ENCODE results near the gene PC.
A peak's percentile ranks its signal among the peaks of the same experiment; 100 is the strongest.
"Not testable (repeated sequence)": the region's sequence is repeated elsewhere in the genome, so short reads cannot be mapped to it uniquely, and the experiment has no call there.

PC gene

DNA sequence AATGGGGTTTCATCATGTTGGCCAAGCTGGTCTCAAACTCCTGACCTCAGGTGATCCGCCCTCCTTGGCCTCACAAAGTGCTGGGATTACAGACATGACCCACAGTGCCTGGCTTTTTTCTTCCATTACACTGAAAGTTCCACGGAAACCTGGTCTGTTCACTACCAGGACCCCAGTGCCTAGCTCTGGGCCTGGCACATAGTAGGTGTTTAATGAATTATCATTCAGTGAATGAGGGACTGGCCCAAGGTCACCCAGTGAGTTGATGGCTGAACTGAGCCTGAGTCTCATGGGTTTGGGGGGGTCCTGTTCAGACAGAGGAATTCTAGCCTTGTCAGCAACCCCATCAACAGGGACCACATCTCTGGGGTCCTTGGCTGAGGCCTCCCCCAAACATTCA, 20.0 kb upstream of the PC start:
- no peak for DNase-seq

DNA sequence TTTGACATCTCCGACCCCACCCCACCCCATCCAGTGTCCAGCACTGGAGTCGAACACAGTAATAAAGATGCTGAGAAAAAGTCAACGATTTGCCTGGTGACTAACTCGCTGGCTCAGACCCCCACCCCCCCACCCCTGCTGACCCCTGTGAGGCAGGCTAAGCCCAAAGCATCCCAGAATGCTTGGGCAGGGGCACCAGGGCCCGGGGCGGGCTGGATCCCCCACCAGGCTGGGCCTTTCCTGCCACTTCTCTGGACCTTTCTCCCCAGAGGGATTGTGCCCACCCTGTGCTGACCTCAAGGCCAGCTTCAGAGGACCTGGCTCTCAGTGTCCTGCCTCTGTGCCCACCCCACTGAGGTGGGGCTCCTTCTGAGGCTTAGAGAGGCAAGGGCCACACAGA, 18.7 kb upstream of the PC start:
- no peak for DNase-seq

DNA sequence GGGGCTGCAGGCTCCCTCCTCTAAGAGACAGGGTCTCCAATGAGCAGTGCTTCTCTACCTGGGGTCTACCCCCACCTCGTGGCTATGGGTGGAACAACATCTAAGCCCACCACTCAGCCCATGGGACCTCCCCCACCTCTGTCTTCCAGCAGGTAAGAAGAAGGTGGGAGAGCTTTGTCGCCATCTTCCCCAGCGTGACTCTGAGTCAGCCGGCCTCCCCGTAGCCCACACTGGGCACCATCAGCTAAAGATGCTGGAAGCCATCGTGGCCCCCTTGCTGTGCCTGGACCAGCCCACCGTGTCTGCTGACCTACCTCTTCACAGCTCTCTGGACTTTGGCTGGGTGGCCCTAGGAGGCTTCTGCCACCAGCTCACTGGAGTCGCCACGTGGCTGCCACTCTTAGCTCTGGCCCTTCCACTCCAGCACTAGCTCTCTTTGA, 17.9 kb upstream of the PC start:
- no peak for DNase-seq

DNA sequence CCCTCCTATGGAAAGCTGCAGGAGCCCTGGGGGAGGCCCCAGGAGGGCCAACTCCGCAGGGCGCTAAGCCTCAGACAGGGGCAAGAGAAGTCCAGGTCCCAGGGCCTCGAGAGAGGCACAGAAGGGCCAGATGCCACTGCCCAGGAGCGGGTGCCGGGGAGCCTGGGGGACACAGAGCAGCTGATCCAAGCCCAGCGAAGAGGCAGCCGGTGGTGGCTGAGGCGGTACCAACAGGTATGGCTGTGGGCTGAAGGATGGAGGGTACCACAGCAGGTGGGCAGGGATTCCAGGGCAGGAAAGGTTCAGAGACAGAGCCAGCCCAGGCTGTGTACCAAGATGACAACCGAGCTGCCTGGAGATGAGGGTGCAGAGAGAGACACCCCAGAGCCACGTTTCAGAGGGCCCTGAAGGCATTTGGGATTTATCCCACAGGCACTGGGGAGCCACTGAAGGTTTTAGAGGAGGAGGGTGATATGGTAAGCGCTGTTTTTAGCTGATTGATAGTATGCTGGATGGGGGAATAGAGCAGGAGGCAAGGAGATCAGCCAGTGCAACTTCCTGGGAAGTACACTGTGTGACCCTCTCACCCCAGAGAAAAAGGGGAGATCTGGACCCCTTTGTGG, 17.3 kb upstream of the PC start:
- DNase-seq, result no peak

DNA sequence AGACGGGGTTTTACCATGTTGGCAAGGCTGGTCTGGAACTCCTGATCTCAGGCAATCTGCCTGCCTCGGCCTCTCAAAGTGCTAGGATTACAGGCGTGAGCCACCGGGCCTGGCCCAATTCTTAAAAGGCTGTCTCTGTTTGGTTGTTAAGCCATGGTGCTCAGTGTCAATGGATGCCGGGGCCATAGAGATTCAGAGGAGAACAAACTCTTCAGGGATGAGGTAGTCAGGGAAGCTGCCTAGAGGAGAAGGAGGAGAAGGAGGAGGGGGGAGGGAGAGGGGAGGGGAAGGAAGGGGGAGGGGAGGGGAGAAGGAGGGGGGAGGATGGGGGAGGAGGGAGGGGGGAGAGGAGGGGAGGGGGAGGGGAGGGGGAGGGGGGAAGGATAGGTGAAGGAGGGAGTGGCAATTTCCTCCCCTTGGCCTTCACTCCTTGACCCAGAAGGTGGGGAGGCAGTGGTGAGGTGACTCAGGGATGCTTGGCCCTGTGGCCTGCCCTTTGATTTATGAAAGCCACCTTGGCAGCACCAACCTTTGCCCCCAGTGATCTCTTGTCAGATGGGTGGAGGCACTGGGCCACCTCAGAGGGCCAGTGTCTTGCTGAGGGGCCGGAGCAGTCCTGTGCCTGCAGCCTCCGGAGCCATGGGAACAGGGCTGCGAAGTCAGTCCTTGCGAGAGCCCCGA, 16.7 kb upstream of the PC start, which contains the start of gene C11orf86:
Gene C11orf86 (plus strand): TSS at position 581 of the 681 bp plus-strand sequence. CDS start 59 bp downstream, at position 640.
- DNase-seq, result no peak

DNA sequence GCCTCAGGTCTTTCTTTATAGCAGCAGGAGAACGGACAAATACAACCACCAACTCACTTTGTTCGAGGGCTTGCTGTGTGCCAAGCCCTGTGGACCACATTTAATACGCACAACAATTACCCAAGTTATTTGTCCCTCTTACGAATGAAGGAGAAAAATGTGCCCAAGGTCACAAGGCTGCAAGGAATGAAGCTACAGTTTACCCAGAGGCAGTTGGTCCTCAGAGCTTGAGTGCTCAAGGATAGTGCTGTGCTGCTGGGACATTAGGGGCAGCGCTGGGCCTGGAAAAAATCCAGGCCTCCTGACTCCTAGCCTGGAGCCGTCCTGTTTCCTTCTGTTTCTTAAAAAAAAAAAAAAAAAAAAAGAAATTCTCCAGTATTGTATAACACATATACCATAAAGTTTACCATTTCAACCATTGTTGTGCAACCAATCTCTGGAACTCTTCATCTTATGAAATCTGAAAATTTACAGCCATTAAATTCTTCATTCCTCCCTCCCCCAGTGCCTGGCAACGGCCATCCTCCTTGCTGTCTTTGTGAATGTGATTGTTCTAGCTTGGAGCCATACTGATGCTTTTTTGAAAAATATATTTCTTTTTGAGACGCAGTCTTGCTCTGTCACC, 15.9 kb upstream of the PC start:
- no peak for DNase-seq

DNA sequence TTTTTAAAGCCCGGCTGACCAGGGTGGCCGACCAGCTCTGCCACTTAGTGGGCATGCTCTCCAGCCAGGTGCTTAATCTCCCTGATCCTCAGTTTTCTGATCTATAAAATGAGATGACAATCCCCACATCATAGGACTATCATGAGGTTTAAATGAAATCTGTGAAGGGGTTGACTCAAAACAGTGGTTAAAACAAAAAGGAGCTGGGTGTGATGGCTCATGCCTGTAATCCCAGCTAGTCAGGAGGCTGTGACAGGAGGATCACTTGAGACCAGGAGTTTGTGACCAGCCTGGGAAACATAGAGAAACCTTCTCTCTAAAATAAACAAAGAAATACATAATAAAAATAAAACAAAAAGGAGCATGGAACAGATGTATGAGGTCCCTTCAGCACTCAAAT, 13.3 kb upstream of the PC start:
- no peak for DNase-seq

DNA sequence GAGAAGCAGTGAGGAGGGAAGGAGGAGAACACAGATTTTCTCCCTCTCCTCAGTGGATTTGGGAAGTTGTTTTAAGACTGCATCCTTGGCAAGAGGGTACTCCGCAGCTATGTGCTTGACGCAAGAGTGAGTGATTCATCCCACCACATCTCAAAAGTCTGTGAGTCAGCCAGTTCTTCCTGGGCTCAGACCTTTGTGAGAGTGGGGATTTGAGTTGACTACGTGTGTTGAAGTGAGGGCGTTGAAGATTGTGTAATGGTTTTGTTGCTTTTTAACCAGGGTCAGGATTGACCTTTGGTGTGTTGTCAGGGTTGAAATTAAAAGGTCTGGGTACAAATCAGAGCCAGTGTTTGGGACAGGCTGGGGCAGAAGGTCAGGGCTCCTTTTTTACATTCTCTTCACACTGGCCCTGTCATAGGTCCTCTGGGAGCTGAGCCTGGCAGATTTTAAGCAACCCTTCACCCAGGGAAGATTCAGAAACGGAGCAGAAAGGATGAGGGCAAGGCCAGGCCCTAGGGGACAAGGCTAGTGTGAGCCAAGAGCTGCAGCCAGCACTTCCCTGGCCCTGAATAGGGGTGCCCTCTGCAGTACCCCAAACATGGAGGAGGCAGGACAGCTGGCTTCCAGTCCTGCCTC, 12.7 kb upstream of the PC start:
- no peak for DNase-seq

DNA sequence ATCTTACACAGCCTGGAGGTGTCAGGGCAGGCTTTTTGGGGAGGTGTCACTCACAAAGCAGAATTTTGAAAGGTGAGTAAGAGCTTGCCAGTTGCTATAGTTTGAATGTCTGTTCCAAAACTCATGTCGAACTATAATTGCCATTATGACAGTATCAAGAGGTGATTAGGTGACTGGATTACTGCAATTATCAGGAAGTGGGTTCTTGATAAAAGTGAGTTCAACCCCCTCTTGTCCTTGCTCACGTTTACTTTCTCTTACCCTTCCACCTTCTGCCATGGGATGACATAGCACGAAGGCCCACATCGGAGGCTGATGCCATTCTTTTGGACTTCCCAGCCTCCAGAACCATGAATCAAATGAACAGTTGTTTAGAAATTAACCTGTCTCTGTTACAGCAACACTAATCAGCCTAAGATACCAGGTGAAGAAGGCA, 12.2 kb upstream of the PC start:
- DNase-seq, result no peak

DNA sequence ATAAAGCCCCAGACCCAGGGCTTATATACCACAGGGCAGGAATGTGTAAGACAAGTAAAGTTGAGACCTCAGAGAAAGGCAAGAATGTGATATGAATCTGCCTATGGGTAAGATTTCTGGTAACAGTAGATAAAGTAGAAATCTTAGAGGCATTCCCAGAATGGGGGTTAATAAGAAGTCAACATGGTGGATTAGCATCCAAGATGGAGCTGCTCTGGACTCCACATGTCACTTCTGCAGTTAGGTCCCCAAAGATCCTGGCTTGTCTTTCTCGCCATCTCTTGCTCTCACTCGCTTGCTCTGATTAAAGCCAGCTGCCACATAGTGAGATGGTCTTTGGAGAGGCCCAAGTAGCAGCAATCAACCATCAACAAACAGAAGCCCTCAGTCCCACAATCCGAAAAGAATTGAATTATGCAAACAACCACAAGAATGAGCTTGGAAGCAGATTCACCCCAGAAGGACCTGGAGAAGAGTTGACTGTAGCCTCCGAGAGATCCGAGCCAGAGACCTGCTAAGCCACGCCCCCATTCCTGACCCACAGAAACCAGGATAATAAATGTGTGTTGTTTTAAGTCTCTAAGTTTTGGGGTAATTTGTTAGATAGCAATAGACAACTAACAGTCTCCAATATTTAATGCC, 11.5 kb upstream of the PC start:
- DNase-seq, result no peak

DNA sequence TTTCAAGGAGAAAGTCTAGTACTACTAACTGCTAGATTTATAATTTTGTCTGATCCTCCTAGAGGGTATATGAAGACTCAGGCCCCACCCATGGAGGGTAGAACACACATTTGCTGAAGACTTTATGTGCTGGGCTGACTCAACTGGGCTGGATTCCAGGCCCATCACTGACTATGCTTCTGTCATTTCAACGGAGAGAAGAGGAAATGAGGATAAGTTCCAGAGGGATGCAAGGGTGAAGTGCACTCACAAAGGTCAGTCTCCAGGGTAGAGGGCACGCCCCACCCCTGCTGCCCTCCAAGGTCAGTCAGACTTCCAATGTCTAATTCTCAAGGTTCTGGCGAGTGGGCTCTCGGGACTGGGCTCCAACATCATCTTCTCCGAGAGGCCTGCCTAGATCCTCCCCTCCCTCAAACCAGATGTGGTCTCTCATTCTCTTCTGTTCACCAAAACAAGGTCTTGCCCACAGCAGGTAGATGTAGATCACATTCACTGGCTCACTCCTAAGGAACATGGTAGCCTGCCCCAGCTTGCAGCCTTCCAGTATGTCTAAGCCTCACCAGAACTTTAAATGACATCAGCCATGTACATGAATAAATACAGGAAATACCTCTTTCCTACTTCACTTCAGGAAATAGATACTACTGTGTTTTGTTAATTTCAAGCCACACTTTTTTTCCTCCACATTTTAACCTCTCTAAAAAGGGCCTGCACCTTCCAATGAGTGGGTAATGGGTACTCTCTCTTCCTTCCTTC, 9.7 kb upstream of the PC start:
- no peak for DNase-seq

DNA sequence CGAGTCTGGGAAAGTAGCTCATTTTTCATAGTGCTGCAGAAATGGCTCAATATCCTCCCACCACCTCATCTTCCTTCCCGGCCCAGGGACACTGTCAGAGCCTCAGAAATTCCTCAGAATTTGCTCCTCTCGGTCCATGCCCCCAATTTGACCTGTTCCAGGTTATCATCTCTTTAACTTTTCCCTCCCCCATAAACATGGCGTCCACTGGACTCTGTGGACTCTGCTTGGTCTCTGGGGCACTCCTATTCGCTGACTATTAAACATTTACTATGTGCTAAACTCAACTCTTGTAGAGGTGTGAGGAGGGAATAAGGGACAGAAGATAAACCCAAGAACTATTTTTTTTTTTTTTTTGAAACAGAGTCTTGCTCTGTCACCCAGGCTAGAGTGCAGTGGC, 8.2 kb upstream of the PC start:
- no peak for DNase-seq

DNA sequence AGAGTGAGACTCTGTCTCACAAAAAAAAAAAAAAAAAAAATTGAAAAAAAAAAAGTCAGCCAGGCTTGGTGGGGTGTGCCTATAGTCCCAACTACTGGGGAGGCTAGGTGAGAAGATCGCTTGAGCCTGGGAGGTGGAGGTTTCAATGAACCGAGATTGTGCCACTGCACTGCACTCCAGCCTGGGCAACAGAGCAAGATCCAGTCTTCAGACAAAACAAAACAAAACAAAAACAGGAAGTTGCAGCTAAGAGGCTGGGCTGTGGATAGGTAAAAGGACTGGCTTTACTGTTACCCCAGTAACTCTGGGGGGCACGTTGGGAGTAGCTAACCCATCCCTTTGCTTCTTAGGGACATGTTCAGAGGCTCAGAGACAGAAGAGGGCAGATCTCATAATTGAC, 6.3 kb upstream of the PC start:
- DNase-seq, result no peak

DNA sequence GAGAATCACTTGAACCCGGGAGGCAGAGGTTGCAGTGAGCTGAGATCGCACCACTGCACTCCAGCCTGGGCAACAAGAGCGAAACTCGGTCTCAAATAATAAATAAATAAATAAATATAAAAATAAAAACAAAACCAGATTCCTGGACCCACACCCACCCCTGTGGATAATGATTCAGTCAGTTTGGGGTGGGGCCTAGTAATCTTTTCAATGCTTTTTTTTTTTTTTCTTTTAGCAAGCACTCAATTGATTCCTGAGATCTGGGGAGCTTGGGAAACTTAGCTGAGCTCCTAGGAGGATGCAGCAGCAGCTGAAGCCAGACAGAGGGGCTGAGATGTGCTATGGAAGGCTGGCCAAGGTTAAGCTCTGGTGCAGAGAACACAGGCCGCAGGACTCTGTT, 4.6 kb upstream of the PC start:
- no peak for DNase-seq

DNA sequence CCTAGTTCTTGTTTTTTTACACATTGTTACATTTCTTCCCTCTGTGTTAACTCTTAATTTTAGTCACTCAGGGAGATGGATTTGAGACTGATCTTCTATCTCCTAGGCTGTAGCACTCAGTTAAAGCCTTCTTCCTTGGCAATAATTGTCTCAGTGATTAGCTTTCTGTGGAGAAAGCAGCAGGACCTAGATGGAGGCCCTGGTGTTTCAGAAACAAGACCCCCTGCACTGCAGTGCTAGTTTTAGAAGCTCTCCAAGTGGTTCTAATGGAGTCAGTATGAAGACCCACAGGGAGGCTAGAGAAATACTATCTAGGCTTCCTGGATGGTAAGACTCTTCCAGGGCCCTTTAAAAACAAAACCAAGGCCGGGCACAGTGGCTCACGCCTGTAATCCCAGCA, 4.1 kb upstream of the PC start:
- no peak for DNase-seq

DNA sequence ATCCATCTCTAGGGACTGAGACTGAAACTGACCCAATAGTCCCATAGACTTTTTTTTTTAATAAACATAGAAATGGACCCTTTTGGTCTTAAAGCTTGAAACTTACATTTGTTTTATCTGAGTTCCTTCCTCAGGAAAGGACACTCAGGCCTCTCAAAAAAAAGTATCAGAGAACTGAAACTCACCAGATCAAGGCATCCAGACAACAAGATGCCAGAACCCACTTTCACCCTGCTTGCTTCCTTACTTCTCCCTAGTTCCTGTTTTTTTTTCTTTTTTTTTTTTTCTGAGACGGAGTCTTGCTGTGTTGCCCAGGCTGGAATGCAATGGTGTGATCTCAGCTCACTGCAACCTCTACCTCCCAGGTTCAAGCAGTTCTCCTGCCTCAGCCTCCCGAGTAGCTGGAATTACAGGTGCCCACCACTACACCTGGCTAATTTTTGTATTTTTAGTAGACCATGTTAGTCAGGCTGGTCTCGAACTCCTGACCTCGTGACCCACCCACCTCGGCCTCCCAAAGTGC, 3.6 kb upstream of the PC start:
- DNase-seq, result not testable (repeated sequence)

DNA sequence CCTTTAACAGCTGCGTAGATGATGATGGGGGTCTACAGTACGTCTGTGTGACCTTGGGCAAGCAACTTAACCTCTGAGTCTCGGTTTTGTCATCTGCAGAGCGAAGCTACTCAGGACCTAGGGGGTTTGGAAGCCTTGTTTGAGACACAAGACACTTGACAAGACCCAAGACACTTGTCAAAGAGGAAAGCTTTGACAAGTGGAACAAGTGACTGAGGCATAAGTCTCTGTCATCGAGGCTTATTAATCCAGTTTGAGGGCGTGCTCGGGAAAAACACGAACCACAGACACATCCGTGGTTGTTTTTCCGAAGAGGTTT, 732 bp upstream of the PC start:
- no peak for DNase-seq

DNA sequence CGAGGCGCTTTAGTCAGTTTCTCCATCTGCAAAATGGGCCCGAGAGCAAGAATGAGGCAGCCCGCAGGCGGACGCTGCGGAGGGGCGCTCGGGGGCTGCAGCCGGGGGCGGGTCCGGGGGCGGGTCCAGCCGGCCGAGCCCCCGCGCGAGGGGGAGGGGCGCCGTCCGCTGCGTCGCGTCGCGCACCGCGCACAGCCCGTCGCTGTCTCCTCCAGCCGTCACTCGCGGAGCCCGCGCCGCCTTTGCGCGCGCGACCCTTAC, 282 bp downstream of the PC start:
- DNase-seq, result no peak

DNA sequence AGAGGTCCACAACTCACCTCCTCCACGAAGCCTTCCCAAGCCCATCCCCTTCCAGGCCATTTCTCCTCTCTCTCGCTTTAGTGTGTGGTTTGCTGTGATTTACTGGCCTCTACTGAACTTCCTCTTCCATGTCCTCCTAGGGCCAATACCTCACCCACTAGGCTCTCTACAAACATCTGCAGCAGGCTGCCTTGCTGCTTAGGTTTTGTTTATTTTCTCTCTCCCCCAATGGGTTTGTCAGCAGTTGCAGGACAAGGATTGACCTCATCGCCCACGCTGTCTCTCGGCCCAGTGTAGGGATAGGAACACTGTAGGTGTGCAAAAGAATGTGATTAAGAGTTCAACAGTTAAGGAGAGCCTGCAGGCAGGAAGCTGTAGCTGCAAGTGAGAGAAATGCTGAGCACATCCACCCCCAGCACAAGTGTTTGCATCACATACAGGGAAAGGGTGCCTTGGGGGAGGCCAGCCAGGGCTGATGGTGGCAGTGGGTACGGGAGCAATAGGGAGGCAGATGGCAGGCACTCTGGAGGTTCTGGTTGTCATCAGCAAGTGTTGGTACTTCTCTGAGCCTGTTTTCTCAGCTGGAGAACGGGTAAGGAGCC, 1.4 kb downstream of the PC start:
- peak; percentile 9 for DNase-seq

DNA sequence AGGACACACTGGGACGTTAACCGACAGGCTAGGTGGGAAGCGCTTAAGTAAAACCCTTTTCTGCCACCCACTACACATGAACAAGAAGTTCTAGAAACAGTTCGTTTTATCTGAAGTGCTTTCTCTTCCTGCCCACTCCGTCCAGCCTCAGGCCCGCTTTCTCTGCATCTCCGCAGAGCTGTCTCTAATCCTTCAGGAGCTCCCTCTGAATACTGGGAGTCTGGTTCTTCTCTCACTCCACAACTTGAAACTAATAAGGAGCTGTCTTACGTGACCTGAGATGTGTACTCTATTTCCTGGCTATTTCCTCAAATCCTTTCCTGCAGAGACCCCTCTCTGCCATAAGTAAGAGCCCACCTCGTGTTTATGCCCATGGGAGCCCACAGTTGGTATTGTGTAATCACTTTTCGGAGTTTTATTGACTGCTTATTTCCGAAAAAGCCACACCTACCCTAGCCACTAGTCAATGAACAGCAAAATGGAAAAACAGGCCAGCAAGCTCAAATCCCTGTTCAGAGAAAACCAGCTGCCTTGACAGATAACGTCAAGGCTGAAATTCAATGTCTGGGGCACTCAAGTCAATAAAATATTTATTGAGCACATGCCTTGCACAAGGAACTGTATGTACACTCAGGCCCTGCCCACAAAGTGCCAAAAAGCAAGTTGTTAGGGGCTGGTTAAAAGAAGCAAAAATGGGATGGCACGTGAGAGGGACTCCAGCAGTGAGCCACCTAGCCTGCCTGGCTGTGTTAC, 4.9 kb downstream of the PC start:
- DNase-seq, result no peak

DNA sequence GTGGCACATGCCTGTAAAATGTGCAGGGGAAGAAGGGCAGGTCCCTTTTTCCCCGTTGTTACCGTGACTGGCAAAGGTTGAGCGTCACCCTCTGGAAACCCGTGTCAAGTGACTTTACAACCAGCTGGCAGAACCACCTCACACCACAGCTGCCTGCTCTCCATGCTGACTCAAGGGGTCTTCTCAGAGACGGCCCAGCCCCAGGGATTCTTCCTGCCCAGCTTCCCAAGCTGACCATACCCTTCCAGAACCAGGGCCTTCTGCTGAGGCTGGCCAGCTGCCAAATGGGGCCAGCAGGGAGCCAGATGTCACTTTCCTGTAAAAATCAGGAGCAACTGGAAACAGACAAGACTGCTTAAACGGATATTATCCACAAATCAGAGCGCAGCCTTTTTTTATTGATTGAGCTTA, 6.3 kb downstream of the PC start:
- DNase-seq, result no peak

DNA sequence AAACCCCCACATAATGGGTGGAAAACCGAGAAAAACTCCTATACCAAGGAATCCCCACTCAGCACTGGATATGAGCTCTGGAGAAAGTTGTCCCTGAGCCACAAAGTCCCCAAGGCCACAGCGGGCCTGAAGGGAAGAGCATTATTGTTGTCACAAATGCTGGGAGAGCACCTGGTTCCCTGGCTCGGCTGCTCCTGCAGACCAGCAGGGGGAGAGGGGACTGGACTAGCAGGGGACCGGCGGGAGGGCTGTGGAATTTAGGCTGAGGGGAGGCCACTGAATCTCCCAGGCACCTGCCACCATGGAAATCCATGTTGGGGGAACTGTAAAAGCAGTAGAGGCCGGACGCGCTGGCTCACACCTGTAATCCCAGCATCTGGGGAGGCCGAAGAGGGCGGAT, 7.0 kb downstream of the PC start:
- DNase-seq, result no peak

Measured in CD4-positive, alpha-beta T cell treated with Interleukin-17A for 1 hour (primary cell).